Fibroblast of skin of right biceps (primary cell): Measurements from ENCODE around the gene DMD.
"Not testable (repeated sequence)": the region's sequence is repeated elsewhere in the genome, so short reads cannot be mapped to it uniquely, and the experiment has no call there.

Source experiments
- DNase-seq: peaks from one replicate; pipeline ENCODE4 v3.0.0-alpha.2; 2013

DMD gene

GRCh38 chrX:33149580-33149979 lies 61.8 kb downstream of the DMD start:
- no peak for DNase-seq

GRCh38 chrX:33149085-33149484 lies 62.3 kb downstream of the DMD start:
- no peak for DNase-seq

GRCh38 chrX:33142331-33142730 lies 69.0 kb downstream of the DMD start:
- DNase-seq = no peak

- peak; percentile 11 for DNase-seq
These were observed 72.6 kb downstream of the DMD start for GRCh38 chrX:33138677-33139249.

- no peak for DNase-seq
These were observed 77.2 kb downstream of the DMD start for GRCh38 chrX:33134164-33134563.

- DNase-seq = no peak
These were observed 78.0 kb downstream of the DMD start for GRCh38 chrX:33133320-33133719.

- DNase-seq = no peak
These were observed 78.8 kb downstream of the DMD start for GRCh38 chrX:33132569-33132968.

- DNase-seq = no peak
These were observed 81.7 kb downstream of the DMD start for GRCh38 chrX:33129607-33130006.

- no peak for DNase-seq
These were observed 83.1 kb downstream of the DMD start for GRCh38 chrX:33128048-33128805.

GRCh38 chrX:33126469-33126868 lies 84.9 kb downstream of the DMD start:
- DNase-seq = no peak

GRCh38 chrX:33109858-33110257 lies 101.5 kb downstream of the DMD start:
- DNase-seq = no peak

GRCh38 chrX:33106737-33107136 lies 104.6 kb downstream of the DMD start:
- no peak for DNase-seq

GRCh38 chrX:33095079-33095478 lies 116.3 kb downstream of the DMD start:
- no peak for DNase-seq

GRCh38 chrX:33087411-33087810 lies 123.9 kb downstream of the DMD start:
- DNase-seq = no peak

- DNase-seq = no peak
These were observed 124.5 kb downstream of the DMD start for GRCh38 chrX:33086886-33087285.

- no peak for DNase-seq
These were observed 129.0 kb downstream of the DMD start for GRCh38 chrX:33082371-33082770.

- no peak for DNase-seq
These were observed 133.1 kb downstream of the DMD start for GRCh38 chrX:33078273-33078672.

GRCh38 chrX:33073660-33074059 lies 137.7 kb downstream of the DMD start:
- not testable (repeated sequence) for DNase-seq

GRCh38 chrX:33065415-33065814 lies 145.9 kb downstream of the DMD start:
- DNase-seq = no peak

GRCh38 chrX:33062041-33062440 lies 149.3 kb downstream of the DMD start:
- DNase-seq = no peak

GRCh38 chrX:33053001-33053400 lies 158.3 kb downstream of the DMD start:
- no peak for DNase-seq

GRCh38 chrX:33045882-33046281 lies 165.5 kb downstream of the DMD start:
- no peak for DNase-seq

- DNase-seq = no peak
These were observed 166.1 kb downstream of the DMD start for GRCh38 chrX:33045245-33045644.

- DNase-seq = no peak
These were observed 170.2 kb downstream of the DMD start for GRCh38 chrX:33041141-33041540.

- no peak for DNase-seq
These were observed 178.6 kb downstream of the DMD start for GRCh38 chrX:33032700-33033099.
